Inflammatory macrophage treated with lipopolysaccharide for 4 hours (primary cell): ENCODE measurements around the gene GSTCD.
"Not testable (repeated sequence)": the region's sequence is repeated elsewhere in the genome, so short reads cannot be mapped to it uniquely, and the experiment has no call there.

ENCODE experiments used
- DNase-seq: peaks from one replicate; pipeline ENCODE4 v3.0.0-alpha.2; 2020

GSTCD gene

GRCh38 chr4:105719204-105719603, 10.6 kb downstream of the GSTCD start:
- DNase-seq, result no peak

- no peak for DNase-seq
Measured at GRCh38 chr4:105725623-105726022, 17.0 kb downstream of the GSTCD start.

- DNase-seq, result not testable (repeated sequence)
Measured at GRCh38 chr4:105729895-105730294, 21.3 kb downstream of the GSTCD start.

DNA sequence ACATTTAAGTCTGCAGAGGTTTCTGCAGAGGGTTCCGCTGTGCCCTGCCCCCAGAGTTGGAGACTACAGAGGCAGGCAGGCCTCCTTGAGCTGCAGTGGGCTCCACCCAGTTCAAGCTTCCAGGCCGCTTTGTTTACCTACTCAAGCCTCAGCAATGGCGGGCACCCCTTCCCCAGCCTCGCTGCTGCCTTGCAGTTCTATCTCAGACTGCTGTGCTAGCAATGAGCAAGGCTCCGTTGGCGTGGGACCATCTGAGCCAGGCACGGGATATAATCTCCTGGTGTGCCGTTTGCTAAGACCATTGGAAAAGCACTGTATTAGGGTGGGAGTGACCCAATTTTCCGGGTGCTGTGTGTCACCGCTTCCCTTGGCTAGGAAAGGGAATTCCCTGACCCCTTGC, 26.6 kb downstream of the GSTCD start:
- not testable (repeated sequence) for DNase-seq

GRCh38 chr4:105741548-105741947, 33.0 kb downstream of the GSTCD start:
- no peak for DNase-seq

DNA sequence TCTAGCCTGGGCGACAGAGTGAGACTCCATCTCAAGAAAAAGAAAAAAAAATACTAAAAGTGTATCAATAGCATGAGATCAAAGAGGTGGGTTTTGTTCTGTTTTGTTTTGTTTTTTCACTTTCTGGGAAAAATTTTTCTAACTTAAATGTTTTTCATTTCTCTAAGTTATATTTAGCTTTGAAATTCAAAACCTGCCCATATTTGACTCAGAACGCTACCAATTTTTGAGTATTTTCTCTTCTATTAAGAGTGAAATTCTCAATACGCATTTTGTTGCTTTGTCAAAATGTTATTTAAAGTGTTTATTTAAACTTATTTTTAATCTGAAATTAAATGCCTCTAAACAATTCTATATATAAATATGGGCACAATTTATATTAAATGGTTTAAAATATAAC, 39.6 kb downstream of the GSTCD start:
- DNase-seq, result no peak

DNA sequence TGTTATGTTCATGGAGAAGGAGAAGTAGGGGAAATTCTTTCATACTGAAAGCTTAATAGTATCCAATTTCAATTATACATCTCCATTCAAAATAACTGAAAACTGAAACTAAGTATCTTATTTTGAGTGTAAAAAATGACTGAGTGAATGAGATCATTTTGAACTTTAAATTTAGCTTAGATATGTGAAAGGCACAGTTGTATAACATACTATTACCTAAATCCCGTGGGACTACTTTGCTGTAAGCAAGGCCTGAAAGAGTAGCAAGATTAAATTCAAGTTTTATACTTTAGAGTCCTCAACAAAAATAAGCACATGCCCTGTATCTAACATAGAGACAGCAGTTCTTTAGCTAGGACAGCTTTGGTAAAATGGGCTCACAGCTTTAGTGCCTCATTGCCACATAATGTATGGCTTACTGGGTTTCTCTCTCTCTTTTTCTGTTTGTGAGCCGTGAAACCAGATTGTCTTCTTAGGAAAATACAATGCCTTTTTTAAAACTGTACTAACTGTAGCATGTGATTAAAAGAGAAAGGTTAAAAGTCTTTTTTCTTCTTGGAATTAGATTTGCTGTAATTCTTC, 43.2 kb downstream of the GSTCD start:
- no peak for DNase-seq

GRCh38 chr4:105753361-105753760, 44.8 kb downstream of the GSTCD start:
- DNase-seq, result no peak

- DNase-seq, result peak; percentile 55
Measured at GRCh38 chr4:105755375-105755774, 46.8 kb downstream of the GSTCD start.

DNA sequence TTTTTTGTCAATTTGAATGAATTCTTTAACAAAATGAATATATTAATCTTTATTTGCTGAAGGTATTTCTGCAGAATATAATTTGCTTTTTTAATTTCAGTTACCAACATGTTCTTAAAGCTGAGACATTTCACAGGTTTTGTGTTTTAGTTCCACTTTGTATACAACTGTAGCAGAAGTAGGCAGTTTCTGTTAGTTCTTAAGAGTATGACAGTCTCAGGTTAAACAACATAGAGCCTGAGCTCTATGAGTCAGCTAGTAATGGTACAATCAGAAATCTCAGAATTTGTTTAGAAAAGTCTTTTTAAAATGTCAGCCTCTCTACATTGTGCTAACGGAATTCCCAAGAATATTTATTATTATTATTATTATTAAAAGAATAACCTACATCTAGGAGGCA, 50.4 kb downstream of the GSTCD start:
- DNase-seq, result no peak

DNA sequence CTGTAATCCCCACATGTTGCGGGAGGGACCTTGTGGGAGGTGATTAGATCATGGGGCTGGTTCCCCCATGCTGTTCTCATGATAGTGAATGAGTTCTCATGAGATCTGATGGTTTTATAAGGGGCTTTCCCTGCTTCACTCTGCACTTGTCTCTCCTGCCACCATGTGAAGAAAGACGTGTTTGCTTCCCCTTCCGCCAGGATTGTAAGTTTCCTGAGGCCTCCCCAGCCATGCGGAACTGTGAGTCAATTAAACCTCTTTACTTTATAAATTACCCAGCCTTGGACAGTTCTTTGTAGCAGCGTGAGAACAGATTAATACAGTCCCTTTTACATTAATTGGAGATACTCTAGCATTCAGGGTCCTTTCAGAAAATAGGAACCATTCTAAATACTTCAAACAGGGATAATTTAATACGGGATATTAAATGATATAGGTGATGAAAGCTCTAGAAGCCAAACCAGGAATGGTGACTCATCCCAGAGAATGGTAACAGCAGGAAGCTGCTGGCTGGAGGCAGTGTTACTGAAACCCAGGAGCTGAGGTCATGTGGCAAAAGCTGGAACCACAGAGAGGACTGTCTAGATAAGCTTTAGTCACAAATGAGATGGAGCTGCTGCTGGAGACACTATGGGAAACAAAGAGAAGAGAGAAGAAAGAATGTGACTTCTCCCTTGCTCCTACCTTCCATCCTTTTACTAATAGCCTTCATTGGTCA, 57.3 kb downstream of the GSTCD start:
- no peak for DNase-seq

- DNase-seq, result no peak
Measured at GRCh38 chr4:105767579-105767978, 59.0 kb downstream of the GSTCD start.

DNA sequence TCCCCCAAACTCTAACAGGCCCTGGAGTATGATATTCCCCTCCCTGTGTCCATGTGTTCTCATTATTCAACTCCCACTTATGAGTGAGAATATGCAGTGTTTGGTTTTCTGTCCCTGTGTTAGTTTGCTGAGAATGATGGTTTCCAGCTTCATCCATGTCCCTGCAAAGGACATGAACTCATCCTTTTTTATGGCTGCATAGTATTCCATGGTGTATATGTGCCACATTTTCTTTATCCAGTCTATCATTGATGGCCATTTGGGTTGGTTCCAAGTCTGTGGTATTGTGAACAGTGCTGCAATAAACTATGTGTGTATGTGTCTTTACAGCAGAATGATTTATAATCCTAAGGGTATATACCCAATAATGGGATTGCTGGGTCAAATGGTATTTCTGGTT, 61.9 kb downstream of the GSTCD start:
- DNase-seq, result not testable (repeated sequence)

- not testable (repeated sequence) for DNase-seq
Measured at GRCh38 chr4:105772065-105772464, 63.5 kb downstream of the GSTCD start.

- DNase-seq, result not testable (repeated sequence)
Measured at GRCh38 chr4:105775760-105776415, 67.3 kb downstream of the GSTCD start.

DNA sequence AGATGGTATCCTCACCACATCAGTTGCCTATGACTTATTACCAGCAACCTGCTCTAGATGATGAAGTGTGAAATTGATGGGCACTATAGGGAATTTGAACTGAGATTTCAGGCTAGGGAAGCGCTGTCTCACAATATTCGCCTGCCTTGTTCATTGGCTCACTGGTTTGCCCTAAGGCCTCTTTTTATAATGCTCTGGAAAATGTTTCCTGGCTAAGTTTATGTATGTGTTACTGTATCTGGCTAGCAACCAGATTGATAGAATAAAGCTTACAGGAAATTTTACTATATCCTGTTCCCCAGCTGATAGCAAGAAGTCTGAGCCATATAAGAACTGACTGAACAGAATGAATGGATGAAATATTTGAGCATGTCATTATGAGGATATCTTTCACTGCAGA, 71.6 kb downstream of the GSTCD start:
- DNase-seq, result no peak

DNA sequence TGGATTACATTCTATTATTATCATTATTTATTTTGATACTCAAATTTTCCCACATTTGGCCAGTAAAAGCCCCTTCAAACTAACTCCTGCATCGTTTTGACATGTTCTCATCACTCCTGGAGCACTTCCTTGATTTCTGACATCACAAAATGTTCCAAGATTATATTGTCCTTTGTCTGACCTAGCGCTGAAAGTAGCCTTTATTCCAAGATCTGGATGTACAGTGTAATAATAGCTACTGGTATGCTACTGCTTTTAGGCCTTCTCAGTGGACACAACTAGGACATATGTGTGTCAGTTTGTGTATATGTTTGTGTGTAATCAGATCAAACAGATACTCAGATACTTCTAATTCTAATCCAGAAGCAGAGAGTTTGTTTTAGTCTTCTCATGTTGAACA, 76.2 kb downstream of the GSTCD start:
- DNase-seq, result no peak

GRCh38 chr4:105785792-105786191, 77.2 kb downstream of the GSTCD start:
- DNase-seq, result no peak

DNA sequence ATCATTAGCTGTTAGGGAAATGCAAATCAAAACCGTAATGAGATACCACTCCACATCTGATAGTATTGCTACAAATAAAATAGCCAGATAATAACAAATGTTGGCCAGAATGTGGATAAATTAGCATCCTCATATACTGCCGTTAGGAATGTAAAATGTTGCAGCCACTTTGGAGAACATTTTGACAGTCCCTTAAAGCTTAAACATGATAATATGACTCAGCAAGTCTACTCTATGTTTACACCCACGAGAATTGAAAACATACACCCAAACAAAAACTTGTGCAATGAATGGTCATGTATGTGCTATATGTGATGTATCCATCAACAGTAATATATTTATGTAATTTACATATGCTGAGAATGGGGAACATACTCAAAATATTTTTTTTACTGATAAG, 78.2 kb downstream of the GSTCD start:
- no peak for DNase-seq

DNA sequence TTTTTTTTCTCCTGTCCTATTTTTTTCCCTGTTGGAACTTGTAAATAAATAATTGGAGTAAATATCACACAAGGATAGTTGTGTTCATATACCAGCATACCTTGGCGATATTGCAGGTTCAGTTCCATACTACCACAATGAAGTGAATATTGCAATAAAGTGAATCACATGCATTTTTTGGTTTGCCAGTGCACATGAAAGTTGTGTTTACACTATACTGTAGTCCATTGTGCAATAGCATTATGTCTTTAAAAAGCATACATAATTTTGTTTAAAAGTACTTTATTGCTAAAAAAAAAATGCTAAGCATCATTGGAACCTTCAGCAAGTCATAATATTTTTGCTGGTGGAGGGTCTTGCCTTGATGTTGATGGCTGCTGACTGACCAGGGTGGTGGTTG, 88.6 kb downstream of the GSTCD start:
- DNase-seq, result no peak

- DNase-seq, result no peak
Measured at GRCh38 chr4:105805501-105806120, 97.0 kb downstream of the GSTCD start.

GRCh38 chr4:105807496-105807895, 98.9 kb downstream of the GSTCD start:
- no peak for DNase-seq

GRCh38 chr4:105808030-105808749, 99.6 kb downstream of the GSTCD start:
- no peak for DNase-seq
